Measurements from ENCODE around the gene CACNB4. TPM values are rescaled to one million over a fixed set of nuclear protein-coding genes. Genes with fewer than 3 reads are reported as not detected.

Gene CACNB4
- total and polyA plus RNA-seq, 12 donors: 0.09 to 0.95 (median 0.38) TPM

DNA sequence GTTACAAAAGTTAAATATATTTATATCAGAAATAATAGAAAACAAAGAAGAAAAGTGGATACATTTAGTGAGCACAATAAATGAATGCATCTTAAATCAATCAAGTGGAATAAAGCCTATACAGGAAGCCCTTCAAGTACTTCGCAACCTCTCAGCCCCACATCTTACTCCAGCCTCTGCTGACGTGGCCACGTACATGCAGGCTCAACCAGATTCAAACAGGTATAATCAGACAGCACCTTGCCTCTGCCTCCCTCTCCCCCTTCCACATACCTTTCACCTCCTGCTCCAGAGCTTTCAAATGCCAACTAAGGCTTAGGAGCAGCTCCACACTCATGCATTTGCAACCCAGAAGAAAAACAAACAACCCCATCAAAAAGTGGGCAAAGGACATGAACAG lies 32.9 kb downstream of the CACNB4 start:
- H3K9me3 ChIP-seq: no peaks in the 10 kb centered on the region
- 87 to 93% methylated on average over 3 of the region's 3 CpGs for WGBS, 2 donors

DNA sequence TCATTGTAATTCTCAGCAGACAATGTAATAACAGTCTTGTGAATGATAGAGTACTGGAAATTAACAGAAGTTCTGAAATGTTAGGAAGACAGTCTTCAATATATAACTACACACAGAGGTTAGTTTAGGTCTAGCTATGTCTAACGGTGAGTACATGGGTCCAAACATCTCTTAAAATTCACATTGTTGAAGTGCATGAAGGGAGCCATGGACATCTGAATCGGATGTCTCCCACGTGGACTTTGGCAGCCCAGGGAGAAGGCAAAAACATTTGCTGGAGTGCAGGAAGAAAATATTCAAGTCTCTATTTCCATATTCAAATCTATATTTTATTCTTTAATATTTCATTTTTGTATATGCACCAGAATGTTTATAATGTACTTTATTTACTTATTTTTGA lies 34.8 kb downstream of the CACNB4 start:
- intact Hi-C loops (cut with DNase I): no loop called here
- H3K27me3 ChIP-seq: no peaks in the 10 kb centered on the region
- no peak overlapping the region for H3K27ac ChIP-seq
- no peak for TF ChIP-seq CTCF (IDR thresholded peaks at IDR 0.05)
- no peaks in the 10 kb centered on the region for H3K9me3 ChIP-seq
- H3K4me1 ChIP-seq: peaks cover 0 to 16% (median 0%) of the 10 kb centered on the region in 9 donors
- DNase-seq (no peak), ATAC-seq (no peak)
- 51 to 67% methylated on average over 3 of the region's 3 CpGs for WGBS, 2 donors
- no peak overlapping the region for H3K4me3 ChIP-seq
- H3K36me3 ChIP-seq: no peaks in the 10 kb centered on the region

More for the DNA sequence above, 32.9 kb downstream of the CACNB4 start:
- no peak for TF ChIP-seq CTCF (IDR thresholded peaks at IDR 0.05)
- Histone ChIP-seq H3K4me1 (peaks cover 0 to 16% (median 0%) of the 10 kb centered on the region in 9 donors), H3K4me3 (no peak overlapping the region), H3K27me3 (no peaks in the 10 kb centered on the region), H3K27ac (no peak overlapping the region), H3K36me3 (no peaks in the 10 kb centered on the region)
- intact Hi-C loops (cut with DNase I): no loop called here
- ATAC-seq (no peak), DNase-seq (no peak)

DNA sequence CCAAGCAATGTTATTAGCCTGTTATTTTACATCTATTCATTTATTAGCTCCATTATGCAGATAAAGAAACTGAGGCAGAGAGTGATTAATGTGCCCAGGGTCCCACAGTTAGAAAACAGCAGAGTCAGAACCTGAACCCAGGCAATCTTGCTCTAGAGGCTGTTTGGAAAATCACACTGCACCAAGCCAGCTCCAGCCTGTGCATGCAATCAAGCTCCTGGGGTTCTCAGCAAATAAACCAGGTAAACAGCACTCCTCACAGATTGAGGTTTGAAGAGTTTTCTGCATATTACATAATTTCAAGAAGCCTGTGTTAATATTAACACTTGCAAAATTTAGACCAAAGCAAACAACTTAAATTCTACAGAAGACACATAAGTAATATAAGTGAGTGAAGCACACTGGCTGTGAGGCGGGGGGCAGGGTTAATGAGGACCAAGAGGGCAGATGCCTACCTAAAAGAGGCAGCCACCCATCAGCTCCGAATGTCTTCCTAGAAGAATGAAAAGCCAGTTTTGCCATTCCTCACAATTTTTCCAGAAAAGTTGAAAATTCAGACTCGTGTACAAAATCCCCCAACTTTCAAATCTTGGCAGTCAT lies 35.4 kb downstream of the CACNB4 start:
- 69 to 72% methylated on average over 3 of the region's 3 CpGs for WGBS, 2 donors
- no peak overlapping the region for H3K27ac ChIP-seq

More for the DNA sequence above, 35.4 kb downstream of the CACNB4 start:
- Histone ChIP-seq H3K27me3 (no peaks in the 10 kb centered on the region), H3K36me3 (no peaks in the 10 kb centered on the region), H3K9me3 (peaks cover 0 to 5% (median 0%) of the 10 kb centered on the region in 11 donors), H3K4me1 (peaks cover 0 to 16% (median 0%) of the 10 kb centered on the region in 9 donors), H3K4me3 (no peak overlapping the region)
- TF ChIP-seq CTCF (IDR thresholded peaks at IDR 0.05): no peak
- intact Hi-C loops (cut with DNase I): no loop called here
- DNase-seq (no peak), ATAC-seq (no peak)

Measured in heart right ventricle (tissue), 16 donors.